Thoracic aorta (tissue), 2 donors: ENCODE results near the gene BMPR1A. TPM values are rescaled to one million over a fixed set of nuclear protein-coding genes. Genes with fewer than 3 reads are reported as not detected.

ENCODE experiments used
- ATAC-seq: fragments of 150-250 bp; one replicate; pipeline ENCODE4 v1.8.0; 2017; ENCODE audit warnings: low read depth; ENCODE audit not compliant: insufficient number of reproducible peaks, low FRiP score
- DNase-seq: peaks from one replicate; pipeline ENCODE4 v3.0.0-alpha.2; 2020; ENCODE audit warnings: low spot score
- H3K27ac ChIP-seq, 2 donors: fragments of 200-600 bp; sonication (generic); 1 replicate in 1 of 2; 2 replicates in 1 of 2; pipeline ENCODE4 v1.5.1; 2016; ENCODE audit warnings: mild to moderate bottlenecking in 2 of 2, moderate library complexity in 2 of 2
- H3K27me3 ChIP-seq: fragments of 200-600 bp; sonication (generic); replicated peaks from 2 replicates; pipeline ENCODE4 v1.6.0; 2016; ENCODE audit warnings: mild to moderate bottlenecking; ENCODE audit not compliant: insufficient read depth
- H3K36me3 ChIP-seq: fragments of 200-600 bp; sonication (generic); one replicate; pipeline ENCODE4 v1.5.1; 2016
- H3K4me1 ChIP-seq, 2 donors: fragments of 200-600 bp; sonication (generic); 1 replicate in 1 of 2; 2 replicates in 1 of 2; pipeline versions ENCODE4 v1.5.1 to v1.6.0; 2016; ENCODE audit warnings: low read depth in 2 of 2, mild to moderate bottlenecking in 1 of 2; ENCODE audit not compliant: control insufficient read depth in 1 of 2
- H3K4me3 ChIP-seq: fragments of 200-600 bp; sonication (generic); 2 replicates; pipeline ENCODE4 v1.5.1; 2016; ENCODE audit warnings: mild to moderate bottlenecking
- H3K9me3 ChIP-seq: fragments of 200-600 bp; sonication (generic); 2 replicates; pipeline ENCODE4 v1.5.1; 2016
- CTCF ChIP-seq: fragments of 200-600 bp; sonication (generic); IDR thresholded peaks from one replicate; pipeline ENCODE4 v1.5.1; 2019; ENCODE audit warnings: antibody characterized with exemption
- total RNA-seq, 2 donors: library from RNA; depleted of rRNA; stranded (reverse); fragments of >200 nt; gene quantifications; one replicate each; pipeline versions ENCODE4 v1.1.0 to v1.2.3, GENCODE V29; 2016

The BMPR1A gene
- total RNA-seq, 2 donors from 2014 or later = 69.0 to 130 TPM

GRCh38 chr10:86799188-86799845, 42.9 kb downstream of the BMPR1A start:
- Histone ChIP-seq H3K36me3 (no peaks in the 10 kb centered on the region), H3K27ac (peak overlapping the region; percentile 26 to 41), H3K4me1 (peaks cover 40 to 86% of the 10 kb centered on the region in 2 donors), H3K9me3 (no peaks in the 10 kb centered on the region), H3K27me3 (no peaks in the 10 kb centered on the region), H3K4me3 (no peak overlapping the region)
- ATAC-seq (no peak), DNase-seq (no peak)
- no peak for TF ChIP-seq CTCF

GRCh38 chr10:86801995-86802394, 45.6 kb downstream of the BMPR1A start:
- no peaks in the 10 kb centered on the region for H3K36me3 ChIP-seq
- H3K4me3 ChIP-seq = no peak overlapping the region
- no peaks in the 10 kb centered on the region for H3K9me3 ChIP-seq
- peak overlapping the region in 1 of 2 donors; percentile 53 for H3K27ac ChIP-seq
- no peaks in the 10 kb centered on the region for H3K27me3 ChIP-seq
- no peak for TF ChIP-seq CTCF
- DNase-seq (no peak), ATAC-seq (no peak)
- H3K4me1 ChIP-seq = peaks cover 23 to 88% of the 10 kb centered on the region in 2 donors

GRCh38 chr10:86802473-86803108, 46.2 kb downstream of the BMPR1A start:
- H3K9me3 ChIP-seq = no peaks in the 10 kb centered on the region
- H3K27me3 ChIP-seq = no peaks in the 10 kb centered on the region
- ATAC-seq (no peak), DNase-seq (no peak)
- H3K36me3 ChIP-seq = no peaks in the 10 kb centered on the region
- H3K4me3 ChIP-seq = no peak overlapping the region
- peak overlapping the region; percentile 3 to 53 for H3K27ac ChIP-seq
- peaks cover 18 to 84% of the 10 kb centered on the region in 2 donors for H3K4me1 ChIP-seq
- TF ChIP-seq CTCF = no peak

GRCh38 chr10:86803156-86803555, 46.7 kb downstream of the BMPR1A start:
- TF ChIP-seq CTCF = no peak
- Histone ChIP-seq H3K4me1 (peaks cover 13 to 84% of the 10 kb centered on the region in 2 donors), H3K27me3 (no peaks in the 10 kb centered on the region), H3K36me3 (no peaks in the 10 kb centered on the region), H3K27ac (peak overlapping the region; percentile 3 to 53), H3K4me3 (no peak overlapping the region), H3K9me3 (no peaks in the 10 kb centered on the region)
- DNase-seq (no peak), ATAC-seq (no peak)

GRCh38 chr10:86804805-86805204, 48.4 kb downstream of the BMPR1A start:
- Histone ChIP-seq H3K4me1 (peaks cover 4 to 68% of the 10 kb centered on the region in 2 donors), H3K9me3 (no peaks in the 10 kb centered on the region), H3K4me3 (no peak overlapping the region), H3K36me3 (no peaks in the 10 kb centered on the region), H3K27me3 (no peaks in the 10 kb centered on the region), H3K27ac (peak overlapping the region in 1 of 2 donors; percentile 68)
- ATAC-seq (no peak), DNase-seq (no peak)
- no peak for TF ChIP-seq CTCF
